OCI-LY7 (cell line): Measurements from ENCODE around the gene GALNT2. TPM values are rescaled to one million over a fixed set of nuclear protein-coding genes. Genes with fewer than 3 reads are reported as not detected.

Experiments used
- BruUV-seq: library from RNA; stranded (reverse); fragments of 400-500 nt; replicated peaks from 2 replicates; lab custom pipeline; 2021; lab: Mats Ljungman, UMichigan
- CTCF ChIA-PET: fragments of 300-600 bp; sonication (Branson Sonifier 250); formaldehyde crosslinking; loops from one replicate; lab custom pipeline; 2022; ENCODE audit warnings: antibody characterized with exemption; ENCODE audit not compliant: unreplicated experiment; lab: Charles Lee
- POLR2A ChIA-PET: fragments of 300-600 bp; sonication (Branson Sonifier 250); formaldehyde crosslinking; loops from one replicate; lab custom pipeline; 2022; ENCODE audit warnings: antibody characterized with exemption; lab: Charles Lee
- DNase-seq: peaks from one replicate; pipeline ENCODE4 v3.0.0-alpha.2; 2015; ENCODE audit warnings: low spot score
- H2AFZ ChIP-seq: fragments of 200-600 bp; sonication (generic), shearing (Covaris generic); 2 replicates; pipeline ENCODE4 v1.6.1; 2014; ENCODE audit warnings: mild to moderate bottlenecking, antibody characterized with exemption, low read length, moderate library complexity
- H3K27ac ChIP-seq: fragments of 200-600 bp; sonication (generic); 2 replicates; pipeline ENCODE4 v1.5.1; 2014; ENCODE audit warnings: mixed run types, low read depth, mild to moderate bottlenecking, moderate library complexity, low read length, inconsistent platforms; ENCODE audit not compliant: poor library complexity, severe bottlenecking
- H3K36me3 ChIP-seq: fragments of 200-600 bp; sonication (generic); 2 replicates; pipeline ENCODE4 v1.6.1; 2014; ENCODE audit warnings: mild to moderate bottlenecking, antibody characterized with exemption, low read length, moderate library complexity, mixed read lengths; ENCODE audit not compliant: insufficient read depth
- H3K4me1 ChIP-seq: fragments of 200-600 bp; sonication (generic); 2 replicates; pipeline ENCODE4 v1.5.1; 2014; ENCODE audit warnings: mild to moderate bottlenecking, low read length; ENCODE audit not compliant: insufficient read depth, poor library complexity, severe bottlenecking
- H3K4me2 ChIP-seq: fragments of 200-600 bp; sonication (generic); 2 replicates; pipeline ENCODE4 v1.6.1; 2014; ENCODE audit warnings: mild to moderate bottlenecking, low read length
- H3K4me3 ChIP-seq: fragments of 200-600 bp; sonication (generic); 2 replicates; pipeline ENCODE4 v1.5.1; 2014; ENCODE audit warnings: mild to moderate bottlenecking, low read depth, low read length; ENCODE audit not compliant: poor library complexity, severe bottlenecking
- H3K79me2 ChIP-seq: fragments of 200-600 bp; sonication (generic); 2 replicates; pipeline ENCODE4 v1.6.1; 2016; ENCODE audit warnings: low read depth, mild to moderate bottlenecking, low read length, moderate library complexity, mixed read lengths; ENCODE audit not compliant: insufficient read depth
- H3K9me2 ChIP-seq: fragments of 200-600 bp; sonication (generic); 2 replicates; pipeline ENCODE4 v1.6.1; 2016; ENCODE audit warnings: mild to moderate bottlenecking, low read length, mixed read lengths; ENCODE audit not compliant: insufficient read depth
- H3K9me3 ChIP-seq: fragments of 200-600 bp; sonication (generic); 2 replicates; pipeline ENCODE4 v1.6.1; 2014; ENCODE audit warnings: mild to moderate bottlenecking, mixed run types, low read length, mixed read lengths
- H4K20me1 ChIP-seq: fragments of 200-600 bp; sonication (generic); 2 replicates; pipeline ENCODE4 v1.6.1; 2014; ENCODE audit warnings: mild to moderate bottlenecking, antibody characterized with exemption, low read length, moderate library complexity, mixed read lengths; ENCODE audit not compliant: insufficient read depth
- CTCF ChIP-seq: fragments of 200-600 bp; sonication (generic); conservative IDR thresholded peaks from 2 replicates; pipeline ENCODE4 v1.5.1; 2014; ENCODE audit warnings: mild to moderate bottlenecking, antibody characterized with exemption, low read length, moderate library complexity, mixed read lengths
- EZH2phosphoT487 ChIP-seq: fragments of 200-600 bp; sonication (generic); IDR thresholded peaks from 2 replicates; pipeline ENCODE4 v1.6.1; 2018; ENCODE audit warnings: low read depth, borderline replicate concordance, mild to moderate bottlenecking, mixed run types, antibody characterized with exemption, low read length, moderate library complexity, mixed read lengths
- intact Hi-C: fragments of 100-400 bp; cut with micrococcal nuclease; formaldehyde crosslinking; loops from one replicate; pipeline ENCODE4 v1.10.0; 2022; ENCODE audit not compliant: unreplicated experiment
- total RNA-seq, 2 experiments: library from RNA; depleted of rRNA in 1 of 2; stranded (reverse); fragments of >200 nt in 1 of 2; shearing (Covaris generic) in 1 of 2; gene quantifications; 2 replicates each; pipeline ENCODE4 v1.2.3, GENCODE V29; 2014 to 2022

Gene GALNT2
- total RNA-seq, 2 experiments from 2014 or later, result 29.9 to 67.3 TPM

GRCh38 chr1:230292689-230293389, 225.8 kb downstream of the GALNT2 start:
- no peak for TF ChIP-seq EZH2phosphoT487
- no peak for TF ChIP-seq CTCF
- Histone ChIP-seq H3K9me2 (no peaks in the 10 kb centered on the region), H3K9me3 (no peaks in the 10 kb centered on the region), H3K36me3 (no peaks in the 10 kb centered on the region), H3K4me3 (no peak overlapping the region), H3K4me2 (no peak overlapping the region), H2AFZ (no peak overlapping the region), H3K79me2 (no peaks in the 10 kb centered on the region), H3K4me1 (no peaks in the 10 kb centered on the region), H3K27ac (no peak overlapping the region), H4K20me1 (no peaks in the 10 kb centered on the region)
- intact Hi-C loops, result no loop called here
- POLR2A ChIA-PET, result interaction anchor here (0.6 kb wide), 1 partner anchor 606 kb away, joined by 3 read pairs; no protein-coding TSS in a partner anchor
- DNase-seq, result no peak
- BruUV-seq, result no TSS peak
- CTCF ChIA-PET, result no interaction called here

DNA sequence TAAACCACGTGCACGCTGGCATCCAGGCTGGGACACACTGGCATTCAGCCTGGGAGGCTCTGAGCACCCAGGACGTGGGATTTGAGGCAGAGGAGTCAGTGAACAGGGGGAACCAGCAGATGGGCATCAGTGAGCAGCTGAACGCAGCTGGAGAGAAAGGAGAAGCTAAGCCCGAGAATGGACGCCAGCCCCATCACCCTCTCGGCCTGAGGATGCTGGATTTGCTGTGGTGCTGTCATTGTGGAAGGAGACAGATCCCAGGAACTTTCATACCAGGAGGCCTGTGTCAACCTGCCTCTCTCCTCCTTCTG, 226.3 kb downstream of the GALNT2 start:
- Histone ChIP-seq H3K27ac (no peak overlapping the region), H3K9me3 (no peaks in the 10 kb centered on the region), H3K4me2 (no peak overlapping the region), H4K20me1 (no peaks in the 10 kb centered on the region), H3K79me2 (no peaks in the 10 kb centered on the region), H3K4me1 (no peaks in the 10 kb centered on the region), H3K4me3 (no peak overlapping the region), H3K36me3 (no peaks in the 10 kb centered on the region), H2AFZ (no peak overlapping the region), H3K9me2 (no peaks in the 10 kb centered on the region)
- ChIA-PET CTCF (no interaction called here), POLR2A (interaction anchor here (0.6 kb wide), 1 partner anchor 606 kb away, joined by 3 read pairs; no protein-coding TSS in a partner anchor)
- no peak for TF ChIP-seq CTCF
- TF ChIP-seq EZH2phosphoT487, result no peak
- intact Hi-C loops, result no loop called here
- DNase-seq, result no peak
- no TSS peak for BruUV-seq

GRCh38 chr1:230295367-230295766, 228.3 kb downstream of the GALNT2 start:
- ChIA-PET CTCF (no interaction called here), POLR2A (no interaction called here)
- Histone ChIP-seq H3K9me3 (no peaks in the 10 kb centered on the region), H3K4me1 (no peaks in the 10 kb centered on the region), H3K36me3 (no peaks in the 10 kb centered on the region), H3K79me2 (no peaks in the 10 kb centered on the region), H3K9me2 (no peaks in the 10 kb centered on the region), H2AFZ (no peak overlapping the region), H3K4me3 (no peak overlapping the region), H3K27ac (no peak overlapping the region), H4K20me1 (no peaks in the 10 kb centered on the region), H3K4me2 (no peak overlapping the region)
- intact Hi-C loops, result no loop called here
- no peak for DNase-seq
- no TSS peak for BruUV-seq
- TF ChIP-seq CTCF (no peak), EZH2phosphoT487 (no peak)
